HCT116 (cell line): ENCODE measurements around the gene MADCAM1. TPM values are rescaled to one million over a fixed set of nuclear protein-coding genes. Genes with fewer than 3 reads are reported as not detected.

ENCODE experiments used
- ATAC-seq: fragments of 200-7000 bp; cut with Tn5 transposase; 2 replicates; pipeline ENCODE4 v1.9.1; 2020; ENCODE audit warnings: mild to moderate bottlenecking, moderate library complexity
- BruUV-seq: library from RNA; stranded (reverse); fragments of 400-500 nt; replicated peaks from 2 replicates; lab custom pipeline; 2021; lab: Mats Ljungman, UMichigan
- CTCF ChIA-PET: fragments of 300-600 bp; sonication (Branson Sonifier 250); formaldehyde crosslinking; loops from one replicate; lab custom pipeline; 2021; ENCODE audit warnings: antibody characterized with exemption; lab: Charles Lee
- POLR2A ChIA-PET: fragments of 300-600, 350-600 bp; sonication (Branson Sonifier 250); formaldehyde crosslinking; loops from one replicate; lab custom pipeline; 2021; ENCODE audit warnings: antibody characterized with exemption; lab: Charles Lee
- RAD21 ChIA-PET, 2 experiments: fragments of 300-600 bp; sonication (Branson Sonifier 250); formaldehyde crosslinking; loops; one replicate each; lab custom pipeline; 2023; ENCODE audit warnings: low total read pairs in 2 of 2; ENCODE audit not compliant: uncharacterized antibody in 2 of 2, unreplicated experiment in 2 of 2, low non-redundant PET in 1 of 2; lab: Charles Lee
- DNase-seq: peaks from one replicate; pipeline ENCODE4 v3.0.0-alpha.2; 2010; ENCODE audit warnings: low read depth, low spot score
- H2AFZ ChIP-seq: fragments of 200-600 bp; shearing (Covaris generic), sonication (generic); 2 replicates; pipeline ENCODE4 v1.6.1; 2017; ENCODE audit warnings: low read depth, mixed run types, mixed read lengths, antibody characterized with exemption, low read length; ENCODE audit not compliant: poor library complexity, severe bottlenecking
- H3K27ac ChIP-seq: 2 replicates; pipeline ENCODE4 v1.5.1; 2012; ENCODE audit warnings: low read depth, low read length
- H3K27me3 ChIP-seq: fragments of 200-600 bp; sonication (generic); 2 replicates; pipeline ENCODE4 v1.6.1; 2016; ENCODE audit warnings: mixed run types, low read length, mixed read lengths; ENCODE audit not compliant: insufficient read depth
- H3K36me3 ChIP-seq, 2 experiments: fragments of 200-500 bp in 1 of 2; fragments of 200-600 bp in 1 of 2; sonication (Bioruptor generic) in 1 of 2; sonication (generic) in 1 of 2; 2 replicates each; pipeline versions ENCODE4 v1.5.1 to v1.6.1; 2014 to 2016; ENCODE audit warnings: low read length in 2 of 2, inconsistent platforms in 1 of 2, mixed read lengths in 1 of 2, mixed run types in 1 of 2; ENCODE audit not compliant: insufficient read depth in 2 of 2, control insufficient read depth in 1 of 2
- H3K4me1 ChIP-seq, 2 experiments: fragments of 200-600 bp in 1 of 2; sonication (generic) in 1 of 2; 2 replicates each; pipeline versions ENCODE4 v1.5.1 to v1.6.1; 2012 to 2017; ENCODE audit warnings: low read length in 2 of 2, inconsistent platforms in 1 of 2, mild to moderate bottlenecking in 1 of 2, mixed read lengths in 1 of 2, mixed run types in 1 of 2, moderate library complexity in 1 of 2; ENCODE audit not compliant: insufficient read depth in 2 of 2, control insufficient read depth in 1 of 2
- H3K4me2 ChIP-seq: fragments of 200-600 bp; sonication (generic); 2 replicates; pipeline ENCODE4 v1.6.1; 2017; ENCODE audit warnings: mixed run types, low read length, mixed read lengths
- H3K4me3 ChIP-seq, 2 experiments: fragments of 200-600 bp in 1 of 2; sonication (generic) in 1 of 2; replicated peaks in 1 of 2; 2 replicates each; pipeline ENCODE4 v1.5.1; 2011 to 2016; ENCODE audit warnings: low read length in 2 of 2, control low read depth in 1 of 2, low read depth in 1 of 2, mild to moderate bottlenecking in 1 of 2, mixed read lengths in 1 of 2, mixed run types in 1 of 2
- H3K79me2 ChIP-seq: fragments of 200-600 bp; sonication (generic); 2 replicates; pipeline ENCODE4 v1.6.1; 2017; ENCODE audit warnings: mild to moderate bottlenecking, mixed run types, low read length, moderate library complexity, mixed read lengths; ENCODE audit not compliant: insufficient read depth
- H3K9ac ChIP-seq: fragments of 200-600 bp; sonication (generic); 2 replicates; pipeline ENCODE4 v1.6.1; 2016; ENCODE audit warnings: low read length, mixed read lengths
- H3K9me2 ChIP-seq: fragments of 200-600 bp; sonication (generic), shearing (Covaris generic); 2 replicates; pipeline ENCODE4 v1.6.1; 2017; ENCODE audit warnings: mixed run types, mild to moderate bottlenecking, moderate library complexity; ENCODE audit not compliant: insufficient read depth
- H3K9me3 ChIP-seq, 2 experiments: fragments of 200-500 bp in 1 of 2; fragments of 200-600 bp in 1 of 2; sonication (Bioruptor generic) in 1 of 2; sonication (generic) in 1 of 2; 2 replicates each; pipeline ENCODE4 v1.6.1; 2014 to 2017; ENCODE audit warnings: low read length in 2 of 2, mixed read lengths in 2 of 2, inconsistent platforms in 1 of 2, low read depth in 1 of 2, mild to moderate bottlenecking in 1 of 2, mixed run types in 1 of 2, moderate library complexity in 1 of 2; ENCODE audit not compliant: control insufficient read depth in 1 of 2, insufficient read depth in 1 of 2
- H4K20me1 ChIP-seq: fragments of 200-600 bp; sonication (generic), shearing (Covaris generic); 2 replicates; pipeline ENCODE4 v1.6.1; 2017; ENCODE audit warnings: mixed run types, mild to moderate bottlenecking, moderate library complexity; ENCODE audit not compliant: insufficient read depth
- CBX3 ChIP-seq: IDR thresholded peaks from 2 replicates; pipeline ENCODE4 v1.6.1; 2012; ENCODE audit warnings: low read depth
- ELF1 ChIP-seq: IDR thresholded peaks from 2 replicates; pipeline ENCODE4 v1.6.1; 2012; ENCODE audit warnings: low read depth, borderline replicate concordance
- EZH2 ChIP-seq: fragments of 200-600 bp; sonication (generic); IDR thresholded peaks from 2 replicates; pipeline ENCODE4 v1.6.1; 2017; ENCODE audit warnings: antibody characterized with exemption, mixed run types
- JUND ChIP-seq: IDR thresholded peaks from 2 replicates; pipeline ENCODE4 v1.6.1; 2012
- POLR2A ChIP-seq: IDR thresholded peaks from 2 replicates; pipeline ENCODE4 v1.7.0; 2011; ENCODE audit warnings: borderline replicate concordance; ENCODE audit not compliant: insufficient read depth, insufficient read length; ENCODE audit errors: extremely low read depth
- SIN3A ChIP-seq: IDR thresholded peaks from 2 replicates; pipeline ENCODE4 v1.6.1; 2012; ENCODE audit warnings: low read depth
- SRF ChIP-seq: IDR thresholded peaks from 2 replicates; pipeline ENCODE4 v1.6.1; 2012; ENCODE audit warnings: low read depth
- TCF7L2 ChIP-seq: IDR thresholded peaks from 2 replicates; pipeline ENCODE4 v1.7.0; 2011; ENCODE audit warnings: borderline replicate concordance, inconsistent platforms; ENCODE audit not compliant: insufficient read depth, insufficient read length; ENCODE audit errors: extremely low read depth
- YY1 ChIP-seq: IDR thresholded peaks from 2 replicates; pipeline ENCODE4 v1.6.1; 2011; ENCODE audit warnings: low read length, low read depth, moderate library complexity, mild to moderate bottlenecking; ENCODE audit not compliant: insufficient replicate concordance; ENCODE audit errors: extremely low read depth
- ZNF274 ChIP-seq: fragments of 200-500 bp; sonication (Bioruptor generic); IDR thresholded peaks from 2 replicates; pipeline ENCODE4 v1.6.1; 2014; ENCODE audit warnings: mild to moderate bottlenecking, low read depth, low read length, inconsistent platforms
- intact Hi-C: fragments of 100-400 bp; cut with micrococcal nuclease; formaldehyde crosslinking; loops from 2 replicates; pipeline ENCODE4 v1.10.0; 2022
- total RNA-seq: library from RNA; stranded (reverse); gene quantifications from one replicate; pipeline ENCODE4 v1.2.1, GENCODE V29; 2021; ENCODE audit not compliant: unreplicated experiment
- TF ChIP-seq, protein P1 (sequence below): IDR thresholded peaks from 2 replicates; pipeline ENCODE4 v1.6.1; 2011; ENCODE audit warnings: mild to moderate bottlenecking, low read length, moderate library complexity; ENCODE audit not compliant: insufficient replicate concordance; ENCODE audit errors: extremely low read depth
- TF ChIP-seq, protein P2 (sequence below): IDR thresholded peaks from 2 replicates; pipeline ENCODE4 v1.6.1; 2012

Gene MADCAM1
- total RNA-seq, 1 experiment from 2014 or later: 0.57 TPM

DNA sequence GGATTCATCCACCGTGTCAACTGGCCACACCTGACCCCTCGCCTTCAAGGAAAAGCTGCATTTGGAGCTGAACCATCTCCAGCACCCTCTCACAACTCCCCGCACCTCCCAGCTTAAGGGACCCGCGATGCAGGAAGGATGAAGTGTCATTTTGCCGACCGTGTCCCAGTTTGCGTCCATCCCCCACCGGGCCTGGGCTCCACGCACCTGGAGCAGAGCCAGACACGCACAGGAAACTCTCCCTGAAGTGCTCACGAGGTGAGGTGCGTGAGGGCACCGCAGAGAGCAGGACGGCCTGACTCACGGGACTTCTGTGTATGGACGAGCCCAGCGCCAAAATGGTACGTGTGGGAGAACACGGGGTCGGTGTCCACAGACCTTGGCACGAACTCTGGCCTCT lies 42.7 kb upstream of the MADCAM1 start (continued):
- TF ChIP-seq, protein P1, sequence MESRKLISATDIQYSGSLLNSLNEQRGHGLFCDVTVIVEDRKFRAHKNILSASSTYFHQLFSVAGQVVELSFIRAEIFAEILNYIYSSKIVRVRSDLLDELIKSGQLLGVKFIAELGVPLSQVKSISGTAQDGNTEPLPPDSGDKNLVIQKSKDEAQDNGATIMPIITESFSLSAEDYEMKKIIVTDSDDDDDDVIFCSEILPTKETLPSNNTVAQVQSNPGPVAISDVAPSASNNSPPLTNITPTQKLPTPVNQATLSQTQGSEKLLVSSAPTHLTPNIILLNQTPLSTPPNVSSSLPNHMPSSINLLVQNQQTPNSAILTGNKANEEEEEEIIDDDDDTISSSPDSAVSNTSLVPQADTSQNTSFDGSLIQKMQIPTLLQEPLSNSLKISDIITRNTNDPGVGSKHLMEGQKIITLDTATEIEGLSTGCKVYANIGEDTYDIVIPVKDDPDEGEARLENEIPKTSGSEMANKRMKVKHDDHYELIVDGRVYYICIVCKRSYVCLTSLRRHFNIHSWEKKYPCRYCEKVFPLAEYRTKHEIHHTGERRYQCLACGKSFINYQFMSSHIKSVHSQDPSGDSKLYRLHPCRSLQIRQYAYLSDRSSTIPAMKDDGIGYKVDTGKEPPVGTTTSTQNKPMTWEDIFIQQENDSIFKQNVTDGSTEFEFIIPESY: no peak
- no peak for TF ChIP-seq CBX3

DNA sequence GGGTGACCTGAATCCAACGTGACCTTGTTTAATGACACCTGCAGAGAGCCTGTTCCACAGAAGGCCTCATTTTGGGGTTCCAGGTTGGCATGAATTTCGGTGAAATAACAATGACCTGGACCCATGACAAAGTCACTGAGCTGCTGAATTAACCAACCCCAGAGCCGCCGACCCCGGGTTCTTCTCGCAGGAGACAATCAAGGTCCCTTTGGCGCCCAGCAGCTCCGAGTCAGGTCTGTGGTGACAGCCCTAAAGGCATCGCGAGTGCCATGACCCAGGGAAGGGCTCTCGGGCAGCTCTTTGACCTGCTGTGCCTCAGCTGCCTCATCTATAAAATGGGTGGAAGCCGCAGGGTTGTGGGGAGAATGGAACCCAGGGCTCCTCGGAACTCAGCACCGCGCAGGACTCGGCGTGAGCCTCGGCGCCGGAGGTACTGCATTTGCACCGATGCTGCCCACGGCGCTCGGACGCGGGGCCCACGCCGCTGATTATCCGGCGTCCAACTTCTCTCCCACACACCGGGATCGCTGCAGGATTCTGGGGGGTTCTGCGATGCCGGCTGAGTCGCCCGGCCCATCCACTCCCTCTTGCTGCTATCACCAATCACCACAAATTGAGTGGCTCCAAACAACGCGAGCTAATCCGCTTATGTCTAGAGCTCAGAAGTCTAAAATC lies 41.1 kb upstream of the MADCAM1 start:
- no peak for TF ChIP-seq ELF1
- no peak for TF ChIP-seq POLR2A
- no peak for TF ChIP-seq TCF7L2
- no peak for TF ChIP-seq SRF
- no peak for TF ChIP-seq EZH2
- no peak for TF ChIP-seq SIN3A
- TF ChIP-seq ZNF274: no peak
- TF ChIP-seq YY1: no peak
- TF ChIP-seq, protein P2, sequence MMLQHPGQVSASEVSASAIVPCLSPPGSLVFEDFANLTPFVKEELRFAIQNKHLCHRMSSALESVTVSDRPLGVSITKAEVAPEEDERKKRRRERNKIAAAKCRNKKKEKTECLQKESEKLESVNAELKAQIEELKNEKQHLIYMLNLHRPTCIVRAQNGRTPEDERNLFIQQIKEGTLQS: no peak
- TF ChIP-seq JUND: no peak
- no peak for TF ChIP-seq CBX3
- POLR2A ChIA-PET: no interaction called here
- Histone ChIP-seq H3K4me3 (no peak overlapping the region), H3K36me3 (no peaks in the 10 kb centered on the region), H3K79me2 (no peaks in the 10 kb centered on the region), H3K27ac (no peak overlapping the region), H3K4me2 (no peak overlapping the region), H3K27me3 (no peaks in the 10 kb centered on the region), H4K20me1 (no peaks in the 10 kb centered on the region), H3K9me2 (no peaks in the 10 kb centered on the region), H2AFZ (no peak overlapping the region), H3K4me1 (peaks cover 2 to 8% of the 10 kb centered on the region in 2 experiments; a peak in 1 of 4 replicates), H3K9ac (no peak overlapping the region), H3K9me3 (peaks cover 0 to 8% of the 10 kb centered on the region in 2 experiments; a peak in 2 of 4 replicates)
- CTCF ChIA-PET: no interaction called here
- intact Hi-C loops: no loop called here
- BruUV-seq: no TSS peak
- RAD21 ChIA-PET: no interaction called here
- ATAC-seq: no peak
- no peak for DNase-seq
